ENCODE measurements around the gene ANKRD2. TPM values are rescaled to one million over a fixed set of nuclear protein-coding genes. Genes with fewer than 3 reads are reported as not detected.
"Not testable (repeated sequence)": the region's sequence is repeated elsewhere in the genome, so short reads cannot be mapped to it uniquely, and the experiment has no call there.

The ANKRD2 gene
- total RNA-seq, 1 donor from 2014 or later = 0.98 TPM

- H3K36me3 ChIP-seq = peaks cover 19% of the 10 kb centered on the region
- H3K9me3 ChIP-seq = no peaks in the 10 kb centered on the region
- no peak overlapping the region for H3K4me3 ChIP-seq
- ATAC-seq = peak; percentile 71
- no peak for TF ChIP-seq CTCF (IDR thresholded peaks at IDR 0.05)
- peak overlapping the region; percentile 24 for H3K27ac ChIP-seq
- intact Hi-C loops (cut with DNase I) = no loop called here
- H3K4me1 ChIP-seq = peaks cover 14% of the 10 kb centered on the region
- peak; percentile 80 for DNase-seq
- H3K27me3 ChIP-seq = no peaks in the 10 kb centered on the region
Observed at GRCh38 chr10:97574374-97575126, 2.0 kb downstream of the ANKRD2 start.

GRCh38 chr10:97575127-97575668 is 2.6 kb downstream of the ANKRD2 start:
- no peaks in the 10 kb centered on the region for H3K27me3 ChIP-seq

GRCh38 chr10:97576487-97576886 is 3.9 kb downstream of the ANKRD2 start:
- H3K36me3 ChIP-seq; ATAC-seq; H3K4me3 ChIP-seq; DNase-seq; H3K9me3 ChIP-seq; H3K27me3 ChIP-seq; intact Hi-C loops (cut with DNase I); H3K27ac ChIP-seq: not testable (repeated sequence)
- peaks cover 14% of the 10 kb centered on the region for H3K4me1 ChIP-seq

More at GRCh38 chr10:97575127-97575668, 2.6 kb downstream of the ANKRD2 start:
- DNase-seq = no peak
- no peak for ATAC-seq
- Histone ChIP-seq H3K4me3 (no peak overlapping the region), H3K4me1 (peaks cover 14% of the 10 kb centered on the region), H3K36me3 (peaks cover 15% of the 10 kb centered on the region), H3K27ac (no peak overlapping the region), H3K9me3 (no peaks in the 10 kb centered on the region)
- intact Hi-C loops (cut with DNase I) = no loop called here
- no peak for TF ChIP-seq CTCF (IDR thresholded peaks at IDR 0.05)

GRCh38 chr10:97577701-97578100 is 5.1 kb downstream of the ANKRD2 start:
- Histone ChIP-seq H3K27me3 (no peaks in the 10 kb centered on the region), H3K36me3 (no peaks in the 10 kb centered on the region), H3K27ac (no peak overlapping the region), H3K9me3 (no peaks in the 10 kb centered on the region), H3K4me3 (no peak overlapping the region), H3K4me1 (peaks cover 7% of the 10 kb centered on the region)
- intact Hi-C loops (cut with DNase I) = no loop called here
- TF ChIP-seq CTCF (IDR thresholded peaks at IDR 0.05) = no peak
- DNase-seq = no peak
- no peak for ATAC-seq

GRCh38 chr10:97578171-97578844 is 5.7 kb downstream of the ANKRD2 start:
- intact Hi-C loops (cut with DNase I) = no loop called here
- DNase-seq = no peak
- no peaks in the 10 kb centered on the region for H3K36me3 ChIP-seq
- peaks cover 5% of the 10 kb centered on the region for H3K4me1 ChIP-seq
- ATAC-seq = no peak
- no peak for TF ChIP-seq CTCF (IDR thresholded peaks at IDR 0.05)
- H3K4me3 ChIP-seq = no peak overlapping the region
- H3K27me3 ChIP-seq = no peaks in the 10 kb centered on the region
- no peak overlapping the region for H3K27ac ChIP-seq
- H3K9me3 ChIP-seq = no peaks in the 10 kb centered on the region

Data from upper lobe of right lung (tissue), 1 donor.